Left lobe of liver (tissue), 2 donors: Measurements from ENCODE around the gene B4GALT2. TPM values are rescaled to one million over a fixed set of nuclear protein-coding genes. Genes with fewer than 3 reads are reported as not detected.

Experiments
- ATAC-seq: fragments of 200-7000 bp; cut with Tn5 transposase; one replicate; pipeline ENCODE4 v1.9.1; 2020; ENCODE audit warnings: mild to moderate bottlenecking, moderate library complexity
- DNase-seq: peaks from one replicate; pipeline ENCODE4 v3.0.0-alpha.2; 2020; ENCODE audit warnings: low spot score
- total RNA-seq: library from RNA; stranded (reverse); gene quantifications from one replicate; pipeline ENCODE4 v1.2.1, GENCODE V29; 2021
- donor health status: DM: no; HTN: no; CAD: no; lungs with moderate emphysema.
- donor health status: DM: no; HTN: yes; CAD: no.

B4GALT2 gene
- total RNA-seq, 1 donor from 2014 or later: 20.6 TPM

DNA sequence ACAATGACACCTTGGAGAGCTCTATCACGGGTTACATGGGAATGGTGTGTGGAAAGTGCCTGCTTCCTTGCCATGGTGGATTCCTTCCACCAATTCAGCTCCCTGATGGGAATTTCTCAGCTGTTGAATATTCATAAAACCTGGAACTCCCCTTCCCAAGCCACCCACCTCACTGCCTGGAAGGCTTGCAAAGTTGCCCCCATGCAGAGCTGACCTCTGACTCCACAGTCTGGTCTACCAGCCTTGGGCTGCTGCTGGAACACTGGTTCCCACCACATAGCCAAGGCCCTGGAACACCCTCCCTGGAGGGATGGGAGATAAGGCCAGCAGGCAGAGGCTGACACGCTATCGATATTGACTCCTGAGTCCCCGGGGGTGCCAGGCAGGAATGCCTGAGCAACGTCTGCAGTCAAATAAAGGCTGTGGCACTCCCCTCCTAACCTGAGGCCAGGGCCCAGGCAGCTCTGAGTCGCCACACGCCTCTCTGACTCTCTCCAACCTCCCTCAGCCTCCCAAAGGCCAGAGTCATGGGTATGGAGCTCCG is 21.2 kb downstream of the B4GALT2 start:
- ATAC-seq: no peak

DNA sequence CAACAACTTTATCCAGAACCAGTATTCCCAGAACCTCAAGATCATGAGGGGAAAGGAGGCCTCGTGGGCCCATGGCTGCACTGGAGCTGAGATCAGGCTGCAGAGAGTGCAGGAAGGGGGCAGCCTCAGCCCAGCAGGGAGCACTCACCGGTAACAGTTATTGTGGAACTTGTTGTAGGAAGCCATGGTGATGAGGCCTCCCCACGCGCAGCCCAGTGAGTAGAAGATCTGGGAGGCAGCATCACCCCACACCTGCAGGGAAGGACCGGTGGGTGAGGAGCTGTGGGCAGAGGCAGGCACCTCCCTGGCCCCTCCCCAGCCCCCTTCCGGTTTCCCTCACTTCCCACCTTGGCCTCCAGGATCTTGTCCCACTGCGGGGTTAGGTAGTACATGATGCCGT is 23.2 kb downstream of the B4GALT2 start:
- DNase-seq (no peak), ATAC-seq (no peak)

More for the DNA sequence above, 21.2 kb downstream of the B4GALT2 start:
- no peak for DNase-seq

DNA sequence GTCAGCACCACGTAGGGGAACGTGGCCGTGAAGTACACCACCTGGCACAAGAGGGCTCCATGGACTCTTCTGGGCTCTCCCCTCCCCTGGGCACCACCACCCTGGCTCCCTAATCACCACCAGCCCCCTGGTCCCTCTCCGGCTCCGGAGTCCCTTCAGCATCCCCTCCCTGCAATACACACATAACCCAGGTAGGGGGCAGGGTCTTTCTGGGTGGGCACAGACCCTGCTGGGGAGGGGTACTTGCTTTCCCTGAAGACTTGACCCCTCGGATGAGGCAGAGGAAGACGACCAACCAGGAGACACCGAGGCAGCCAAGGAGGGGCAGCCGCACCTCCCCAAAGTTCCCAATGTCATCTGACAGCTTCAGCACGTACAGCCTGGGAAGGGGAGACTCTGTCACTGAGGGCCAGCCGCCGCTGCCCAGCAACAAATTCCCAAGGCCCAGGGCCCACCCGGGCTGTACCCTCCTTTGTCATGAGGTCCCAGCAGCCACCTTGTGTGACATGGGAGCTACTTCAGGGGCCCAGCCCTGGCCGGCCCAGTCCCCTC is 23.7 kb downstream of the B4GALT2 start:
- ATAC-seq (no peak), DNase-seq (no peak)

DNA sequence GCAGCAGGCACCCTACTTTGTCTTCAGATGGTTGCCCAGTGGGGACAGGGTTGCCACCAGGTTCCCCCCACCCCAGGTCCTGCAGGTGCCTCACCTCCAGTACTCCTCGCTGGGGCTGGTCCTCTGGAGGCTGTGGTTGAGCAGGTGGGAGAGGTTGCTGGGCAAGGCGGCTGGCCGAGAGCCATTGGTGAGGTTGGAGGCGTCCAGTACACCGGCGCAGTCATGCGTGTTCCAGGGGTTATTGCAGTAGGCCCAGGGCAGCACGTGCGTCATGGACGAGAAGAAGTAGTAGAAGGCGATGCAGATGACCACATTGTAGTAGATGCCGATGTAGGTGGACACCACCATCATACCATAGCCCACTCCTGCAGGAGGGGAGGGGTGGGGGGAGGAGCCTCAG is 29.2 kb downstream of the B4GALT2 start:
- ATAC-seq (no peak), DNase-seq (no peak)

DNA sequence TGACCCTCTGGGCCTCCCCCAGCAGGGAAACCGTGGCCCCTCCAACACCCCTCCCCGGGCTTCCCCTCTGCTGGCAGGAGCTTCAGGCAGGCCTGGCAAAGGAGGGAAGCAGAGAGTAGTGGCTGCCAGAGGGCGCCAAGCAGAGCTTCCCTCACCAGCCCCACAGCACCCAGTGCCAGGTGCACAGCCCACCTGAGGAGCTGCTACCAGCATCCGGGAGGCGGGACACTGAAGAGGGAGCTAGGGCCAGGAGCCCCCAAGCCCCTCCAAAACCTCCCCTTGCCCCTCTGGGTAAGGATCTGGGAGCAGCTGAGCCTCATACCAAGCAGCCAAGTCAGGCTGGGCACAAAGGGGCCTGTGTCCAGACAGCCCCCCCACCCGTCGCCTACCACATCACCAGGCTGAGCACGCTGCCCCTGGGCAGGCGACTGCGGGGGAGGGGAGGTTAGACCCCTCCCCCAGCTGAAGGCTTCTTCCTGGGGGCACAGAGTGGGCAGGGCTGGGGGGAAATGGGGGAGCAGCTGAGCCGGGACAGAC is 32.0 kb downstream of the B4GALT2 start:
- ATAC-seq (no peak), DNase-seq (no peak)

DNA sequence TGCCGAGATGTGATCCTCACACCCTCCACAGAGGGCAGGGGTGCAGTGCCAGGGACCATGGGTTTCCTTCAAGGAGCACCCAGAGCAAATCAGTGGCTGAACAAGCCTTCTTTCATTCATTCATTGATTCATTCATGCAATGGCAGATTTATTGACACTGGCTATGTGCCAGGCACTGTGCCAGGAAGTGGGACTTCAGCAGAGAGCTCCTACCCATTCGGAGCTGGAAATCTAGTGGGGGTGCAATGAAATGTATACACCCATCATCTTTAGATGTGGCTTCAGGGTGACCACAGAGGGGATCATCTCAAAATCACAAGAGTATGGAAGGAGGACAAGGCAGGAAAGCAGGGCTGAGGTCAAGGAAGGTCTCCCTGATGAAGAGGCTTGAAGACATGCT is 33.4 kb downstream of the B4GALT2 start:
- no peak for ATAC-seq
- DNase-seq: no peak

DNA sequence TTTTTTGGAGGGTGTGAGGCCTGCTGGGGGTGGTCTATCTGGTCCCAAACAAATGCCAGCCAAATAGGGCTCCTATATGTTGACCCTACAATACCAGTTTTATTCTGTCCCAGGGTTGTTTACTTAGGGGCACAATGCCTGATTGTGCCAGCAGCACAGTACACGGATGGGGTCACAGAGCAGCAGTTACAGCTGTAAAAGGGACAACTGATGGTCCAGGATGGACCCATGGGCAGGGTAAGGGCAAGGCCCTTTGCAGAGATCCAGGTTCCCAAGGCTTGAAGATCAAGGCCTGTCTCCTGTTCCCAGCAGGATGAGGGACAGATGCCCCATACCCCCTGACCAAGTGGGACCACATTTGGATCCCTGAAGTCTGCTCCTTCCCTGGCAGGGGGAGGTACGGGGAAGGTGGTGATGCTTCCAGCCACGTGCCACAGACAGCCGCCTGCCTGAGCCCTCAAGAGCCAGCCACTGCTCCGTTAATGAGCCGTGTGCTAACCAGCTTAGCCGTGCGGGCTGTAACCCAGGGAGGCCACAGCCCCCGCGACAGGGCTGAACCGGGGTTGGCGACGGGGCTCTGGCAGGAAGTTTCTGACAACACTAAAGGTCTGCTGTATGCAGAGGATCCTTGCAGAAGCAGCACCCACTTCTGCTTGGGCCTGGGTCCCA is 34.1 kb downstream of the B4GALT2 start:
- DNase-seq (no peak), ATAC-seq (no peak)

DNA sequence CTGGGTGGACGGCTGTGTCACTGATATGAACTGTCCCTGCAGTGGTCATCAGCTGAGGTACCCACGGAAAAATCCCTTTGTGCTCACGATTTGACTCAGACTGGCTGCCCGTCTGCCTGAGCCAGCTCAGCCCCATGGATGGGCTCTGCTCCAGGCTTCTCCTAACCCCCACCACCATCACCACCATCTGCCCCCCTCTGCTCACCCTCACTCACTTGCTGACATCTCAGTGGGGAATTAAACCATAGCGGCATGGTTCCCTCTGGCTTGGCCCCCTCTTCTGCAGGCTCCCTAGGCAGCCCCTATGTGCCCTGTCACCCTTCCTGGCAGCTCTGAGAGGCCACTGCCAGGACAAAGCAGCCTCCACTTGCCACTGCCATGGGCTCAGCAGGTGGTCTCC is 34.9 kb downstream of the B4GALT2 start:
- ATAC-seq: no peak
- no peak for DNase-seq

DNA sequence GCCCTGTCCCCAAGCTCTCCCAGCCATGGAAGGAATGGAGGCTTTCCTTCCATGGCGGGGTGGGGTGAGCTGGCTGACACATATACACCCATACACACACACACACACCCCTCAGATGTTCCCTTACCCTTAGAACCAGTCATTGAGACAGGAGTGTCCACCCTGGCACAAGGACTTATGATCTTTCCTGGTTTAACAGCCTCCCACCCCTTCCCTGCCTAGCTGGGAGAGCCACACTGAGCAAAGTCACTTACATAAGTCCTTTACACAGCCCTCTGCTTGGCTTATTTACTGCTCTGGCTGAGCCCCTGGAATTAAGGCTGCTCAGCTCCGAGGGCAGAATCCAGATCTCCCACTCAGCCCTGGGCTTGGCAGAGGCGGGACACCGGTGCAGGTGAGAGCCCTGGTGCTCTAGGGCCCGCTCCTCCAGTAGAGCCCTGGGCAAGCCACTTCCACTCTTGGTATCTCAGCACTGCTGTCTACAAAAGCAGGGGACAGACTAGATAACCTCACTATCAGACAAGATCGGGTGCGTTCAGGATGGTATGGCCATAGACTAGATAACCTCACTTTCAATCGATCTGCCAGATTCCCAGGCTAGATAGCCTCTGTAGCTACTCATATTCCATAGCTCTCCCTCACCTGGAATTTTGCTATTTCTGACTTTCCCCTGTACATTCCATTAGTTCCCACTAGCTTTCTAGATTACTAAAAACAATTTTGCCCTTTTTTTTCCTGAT is 35.5 kb downstream of the B4GALT2 start:
- DNase-seq: no peak
- ATAC-seq: no peak

DNA sequence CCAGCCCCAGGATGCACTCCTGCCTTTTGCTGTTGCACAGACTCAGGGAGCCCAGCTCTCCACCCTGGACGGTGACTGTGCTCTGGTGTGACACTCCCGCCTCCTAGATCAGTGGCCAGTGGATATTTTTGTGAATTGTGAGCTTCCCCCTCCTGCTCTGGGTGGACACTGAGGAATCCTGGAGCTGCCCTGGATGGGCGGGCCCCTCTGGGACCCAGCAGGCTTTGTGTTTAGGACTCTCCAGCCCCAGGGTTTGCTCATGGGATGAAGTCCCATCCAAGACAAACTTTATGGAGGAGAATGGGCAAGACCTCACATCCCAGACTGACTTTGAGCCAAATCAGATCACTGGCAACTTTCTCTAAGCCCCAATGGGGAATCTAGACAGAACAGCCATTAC is 36.2 kb downstream of the B4GALT2 start:
- DNase-seq (no peak), ATAC-seq (no peak)

DNA sequence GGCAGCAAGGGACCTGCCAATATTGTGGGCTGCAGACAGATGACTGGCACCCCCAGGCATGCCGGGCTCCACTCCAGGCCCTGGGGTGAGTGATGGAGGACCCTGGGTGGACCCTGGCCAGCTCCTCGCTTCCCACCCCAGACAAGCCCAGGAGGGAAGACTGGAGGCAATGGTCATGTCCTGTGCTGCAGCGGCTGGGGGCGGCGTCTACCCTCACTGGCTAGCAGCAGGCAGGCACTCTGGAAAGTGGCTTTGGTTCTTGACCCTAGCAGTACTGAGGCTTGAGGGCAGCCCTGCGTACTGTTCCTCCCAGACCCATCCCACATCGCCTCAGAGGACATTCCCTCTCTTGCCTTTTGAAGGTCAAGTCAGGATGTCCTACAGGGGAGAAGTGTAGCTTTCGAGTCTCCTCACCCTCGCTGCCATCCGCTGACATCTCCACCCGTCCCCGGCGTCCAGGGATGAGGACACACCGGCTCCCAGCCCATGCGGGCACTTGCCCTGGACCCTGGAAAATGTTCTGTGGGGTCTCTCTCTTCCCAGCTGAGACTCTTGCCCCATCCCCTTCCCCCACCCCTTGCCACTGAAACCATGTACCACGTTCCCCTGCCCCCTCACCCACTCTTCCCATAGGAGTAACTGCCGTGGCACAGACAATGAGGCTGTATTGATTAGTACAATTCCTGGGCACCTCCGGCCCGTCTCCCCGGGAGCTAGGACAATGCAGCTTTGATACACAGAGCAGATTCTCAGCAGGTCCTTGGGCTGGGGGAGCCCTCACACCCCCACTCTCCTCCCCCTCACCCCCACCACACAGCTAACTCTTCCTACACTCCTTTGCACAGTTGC is 37.3 kb downstream of the B4GALT2 start:
- DNase-seq (no peak), ATAC-seq (no peak)

DNA sequence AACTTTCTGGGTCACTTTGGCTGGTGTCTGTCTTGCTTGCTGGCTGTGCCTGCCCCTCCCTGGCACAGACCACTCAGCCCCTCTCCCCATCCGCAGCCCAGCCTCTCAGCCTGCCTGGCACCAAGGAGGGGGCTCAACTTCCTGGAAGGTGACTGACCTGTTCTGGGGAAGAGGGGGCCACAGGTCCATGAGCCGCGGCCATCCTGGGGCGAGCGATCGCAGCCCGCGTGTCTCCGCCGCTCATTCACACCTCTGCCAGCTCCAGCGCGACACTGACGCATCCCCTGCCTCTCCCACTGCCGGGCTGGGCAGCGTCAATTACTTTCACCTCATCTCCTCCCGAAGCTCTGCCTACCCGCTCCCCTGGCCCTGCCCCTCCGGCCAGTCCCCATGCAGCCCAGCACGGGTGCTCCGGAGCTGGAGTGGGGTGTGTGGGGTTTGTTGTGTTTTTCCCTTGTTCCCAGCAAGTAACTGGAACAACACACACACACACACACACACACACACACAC is 37.9 kb downstream of the B4GALT2 start:
- DNase-seq (no peak), ATAC-seq (no peak)

DNA sequence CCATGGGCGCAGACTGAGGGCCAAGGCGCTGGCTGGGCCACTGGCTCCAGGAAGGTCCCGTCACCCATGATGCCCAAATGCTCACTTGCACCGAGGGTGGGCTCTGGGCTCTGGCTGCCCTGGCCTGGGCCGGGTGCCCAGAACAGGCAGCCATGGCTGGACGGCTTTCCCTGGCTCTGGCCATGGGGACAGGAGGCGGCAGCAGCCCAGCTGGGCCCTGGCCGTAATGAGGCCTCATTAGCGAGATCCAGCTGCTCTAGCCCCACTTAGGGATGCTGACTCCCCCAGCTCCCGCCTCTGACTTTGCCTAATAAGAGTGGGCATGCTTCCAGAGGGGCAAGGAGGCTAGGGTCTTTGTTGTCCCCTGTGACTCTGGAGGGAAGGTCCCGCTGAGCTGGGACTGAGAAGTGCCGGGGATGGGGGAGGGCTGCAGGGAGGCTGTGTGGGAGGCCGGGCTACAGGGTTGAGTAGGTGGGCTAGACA is 40.5 kb downstream of the B4GALT2 start:
- DNase-seq: no peak
- no peak for ATAC-seq

DNA sequence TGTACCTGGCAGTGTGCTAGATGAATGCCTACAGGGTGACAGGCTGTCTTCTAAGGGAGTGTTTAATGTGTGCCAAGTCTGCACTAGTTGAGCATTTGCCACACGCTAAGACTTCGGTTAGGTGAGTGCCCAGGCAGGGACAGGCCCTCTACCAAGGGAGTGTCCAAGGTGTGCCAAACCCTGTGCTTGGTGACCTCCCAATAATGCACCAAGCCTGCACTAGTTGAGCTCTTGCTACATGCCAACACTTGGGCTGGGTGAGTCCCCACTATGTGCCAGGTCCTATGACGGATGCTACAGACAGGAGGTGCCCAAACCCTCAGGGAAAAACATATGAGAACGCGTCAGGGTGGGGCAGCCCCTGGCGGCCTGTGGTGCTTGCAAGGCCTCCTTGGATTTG is 41.5 kb downstream of the B4GALT2 start:
- DNase-seq (no peak), ATAC-seq (no peak)

DNA sequence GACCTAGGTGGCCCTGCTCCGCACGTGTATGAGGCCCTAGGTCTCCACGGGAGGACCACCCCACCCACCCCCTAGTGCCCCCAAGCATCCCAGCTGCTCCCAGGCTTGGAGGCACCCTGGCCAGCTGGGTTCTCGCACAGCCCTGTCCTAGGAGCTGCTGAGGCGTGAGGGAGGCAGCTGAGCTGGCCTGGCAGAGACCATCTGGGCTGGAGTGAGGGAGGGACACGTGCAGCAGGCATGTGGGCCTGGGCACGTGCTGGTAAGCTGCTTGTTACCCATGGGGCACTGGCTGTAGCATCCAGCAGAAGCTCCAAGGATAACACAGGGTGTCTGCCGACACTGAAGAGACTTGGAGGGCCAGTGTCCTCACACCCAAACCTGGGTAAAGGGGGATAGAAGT is 42.1 kb downstream of the B4GALT2 start:
- ATAC-seq (no peak), DNase-seq (no peak)

DNA sequence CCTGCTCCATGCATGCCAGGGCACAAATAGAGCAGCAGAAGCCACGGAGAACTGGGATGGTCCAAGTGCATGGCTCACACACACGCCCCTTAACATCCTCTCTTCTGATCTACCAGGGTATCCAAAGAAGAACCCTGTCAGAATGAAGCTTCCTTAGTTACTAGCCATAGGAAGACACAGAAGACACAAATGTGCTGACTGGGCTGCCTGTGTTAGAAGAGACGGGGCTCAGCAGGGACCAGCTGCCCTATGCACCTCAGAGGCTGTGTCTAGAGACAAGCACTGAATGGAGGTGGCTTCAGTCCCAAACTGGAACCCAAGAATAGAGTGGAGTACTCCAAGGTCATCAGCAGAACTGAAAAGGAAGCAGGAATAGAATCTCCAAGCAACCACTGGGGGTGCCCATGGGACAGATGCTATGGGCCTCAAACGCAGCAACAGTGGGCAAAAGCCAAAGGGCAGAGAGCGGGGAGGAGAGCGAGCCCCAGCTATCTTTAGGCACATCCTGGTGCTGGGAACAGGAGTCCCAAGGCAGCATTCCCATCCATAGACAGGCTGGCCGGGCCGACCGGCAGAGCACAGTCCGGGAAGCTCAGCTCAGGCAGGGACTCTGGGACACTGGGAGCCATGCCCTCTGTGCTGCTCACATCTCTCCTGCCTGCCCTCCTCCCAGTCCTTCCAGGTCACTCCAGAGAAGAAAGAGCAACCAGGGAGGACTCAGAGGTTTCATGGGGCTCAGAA is 42.7 kb downstream of the B4GALT2 start:
- DNase-seq (no peak), ATAC-seq (no peak)

DNA sequence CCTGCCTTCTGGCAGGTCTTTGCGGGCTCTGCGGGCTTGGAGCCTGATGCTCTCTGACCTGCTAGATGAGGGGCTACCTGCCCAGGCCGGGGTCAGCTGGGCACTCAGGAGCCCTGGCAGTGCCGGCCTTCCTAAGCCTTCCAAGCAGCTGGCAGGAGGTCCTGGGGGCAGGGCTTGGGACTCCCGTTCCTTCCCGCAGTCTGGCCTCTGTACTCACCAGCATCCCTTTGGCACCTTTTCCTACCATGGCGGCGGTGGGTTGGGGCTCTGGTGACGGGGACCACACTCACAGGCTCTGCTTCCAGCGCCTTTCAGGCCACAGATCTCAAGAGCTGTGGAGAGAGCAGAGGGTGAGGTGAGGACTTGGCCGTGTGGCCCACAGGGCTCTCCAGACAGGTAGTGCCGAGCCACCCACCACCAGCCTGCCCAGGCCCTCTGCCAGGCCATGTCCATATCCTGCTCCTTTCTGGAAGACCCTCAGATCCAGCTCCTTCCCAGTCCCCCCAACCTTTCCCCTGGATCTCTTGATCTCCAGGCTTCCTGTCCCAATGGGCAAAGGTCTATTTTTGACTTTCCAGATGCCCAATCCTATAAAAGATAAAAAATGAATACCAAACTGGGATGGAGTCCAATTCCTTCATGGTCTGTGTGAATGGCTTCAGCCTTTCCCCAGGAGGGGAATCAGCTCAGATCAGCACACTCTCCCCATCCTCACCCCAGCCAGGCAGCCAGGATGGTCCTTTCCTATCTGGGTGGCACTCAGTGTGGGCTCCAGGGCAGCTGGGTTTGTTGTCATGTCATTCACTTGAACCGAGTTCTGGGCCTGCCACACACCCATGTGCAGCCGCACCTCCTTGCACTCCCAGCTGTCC is 45.3 kb downstream of the B4GALT2 start:
- no peak for ATAC-seq
- no peak for DNase-seq

DNA sequence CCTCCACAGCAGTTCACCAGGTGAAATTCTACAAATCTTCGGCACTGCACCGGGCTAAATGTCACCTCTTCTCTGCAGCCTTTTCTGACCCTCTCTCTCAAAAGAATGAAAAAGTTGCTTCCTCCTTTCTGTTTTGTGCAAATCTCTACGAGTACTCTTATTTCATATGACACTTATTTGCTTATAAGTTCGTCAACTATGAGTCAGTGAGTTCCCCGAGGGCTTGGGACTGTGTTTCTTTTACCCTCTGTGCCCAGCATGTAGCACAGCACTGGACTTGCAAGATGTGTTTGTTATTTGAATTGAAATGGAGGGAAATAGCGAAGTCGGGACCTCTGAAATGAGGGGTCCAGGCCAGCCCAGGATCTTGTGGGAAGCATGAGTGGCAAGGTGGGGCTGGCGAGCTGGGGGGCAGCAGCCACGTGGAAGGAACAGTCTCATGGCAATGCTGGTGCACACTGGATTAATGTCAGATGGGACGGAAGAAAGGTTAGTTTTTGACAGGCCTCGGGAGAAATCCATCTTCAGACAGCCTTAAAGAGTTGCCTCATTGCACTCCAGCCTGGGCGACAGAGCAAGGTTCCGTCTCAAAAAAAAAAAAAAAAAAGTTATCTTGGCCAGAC is 46.0 kb downstream of the B4GALT2 start:
- DNase-seq: no peak
- no peak for ATAC-seq
